ENCODE results near the gene SHISA6. TPM values are rescaled to one million over a fixed set of nuclear protein-coding genes. Genes with fewer than 3 reads are reported as not detected.

Gene SHISA6
- total and polyA plus RNA-seq, 2 donors (not counting 1 experiment from before 2014, with no cell fraction given), result not detected

GRCh38 chr17:11304568-11304967, 63.6 kb downstream of the SHISA6 start:
- H3K27me3 ChIP-seq (replicated peaks in 1 of 4; ENCODE audit: control extremely low read depth in 1 of 4, control insufficient read depth in 3 of 4, insufficient read depth in 4 of 4, low read length in 3 of 4), result no peaks in the 10 kb centered on the region
- CTCF ChIA-PET, result no interaction called here
- TF ChIP-seq, protein P1, sequence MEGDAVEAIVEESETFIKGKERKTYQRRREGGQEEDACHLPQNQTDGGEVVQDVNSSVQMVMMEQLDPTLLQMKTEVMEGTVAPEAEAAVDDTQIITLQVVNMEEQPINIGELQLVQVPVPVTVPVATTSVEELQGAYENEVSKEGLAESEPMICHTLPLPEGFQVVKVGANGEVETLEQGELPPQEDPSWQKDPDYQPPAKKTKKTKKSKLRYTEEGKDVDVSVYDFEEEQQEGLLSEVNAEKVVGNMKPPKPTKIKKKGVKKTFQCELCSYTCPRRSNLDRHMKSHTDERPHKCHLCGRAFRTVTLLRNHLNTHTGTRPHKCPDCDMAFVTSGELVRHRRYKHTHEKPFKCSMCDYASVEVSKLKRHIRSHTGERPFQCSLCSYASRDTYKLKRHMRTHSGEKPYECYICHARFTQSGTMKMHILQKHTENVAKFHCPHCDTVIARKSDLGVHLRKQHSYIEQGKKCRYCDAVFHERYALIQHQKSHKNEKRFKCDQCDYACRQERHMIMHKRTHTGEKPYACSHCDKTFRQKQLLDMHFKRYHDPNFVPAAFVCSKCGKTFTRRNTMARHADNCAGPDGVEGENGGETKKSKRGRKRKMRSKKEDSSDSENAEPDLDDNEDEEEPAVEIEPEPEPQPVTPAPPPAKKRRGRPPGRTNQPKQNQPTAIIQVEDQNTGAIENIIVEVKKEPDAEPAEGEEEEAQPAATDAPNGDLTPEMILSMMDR (IDR thresholded peaks at IDR 0.05), result no peak
- no peak for TF ChIP-seq EZH2 (IDR thresholded peaks at IDR 0.05; ENCODE audit: borderline replicate concordance, insufficient read depth, low read depth, low read length, poor library complexity, severe bottlenecking)
- POLR2A ChIA-PET, result no interaction called here
- Mint-ChIP-seq H3K4me1 (no peaks in the 10 kb centered on the region), H3K27ac (no peak overlapping the region), H3K4me3 (no peak overlapping the region), H3K9me3 (ENCODE audit: insufficient read depth) (no peaks in the 10 kb centered on the region), H3K27me3 (no peaks in the 10 kb centered on the region)
- no peak overlapping the region for H3K9ac ChIP-seq (ENCODE audit: low read length)
- H3K4me1 ChIP-seq (ENCODE audit: control insufficient read depth in 2 of 2, insufficient read depth in 2 of 2, low read length in 2 of 2), result no peaks in the 10 kb centered on the region
- 82% methylated on average over 7 of the region's 7 CpGs for WGBS (ENCODE audit: insufficient coverage)
- no peaks in the 10 kb centered on the region for H3K79me2 ChIP-seq (ENCODE audit: control insufficient read depth, insufficient read depth, low read length)
- no peak overlapping the region for H3K27ac ChIP-seq (ENCODE audit: low read length in 2 of 2)
- H3K4me3 ChIP-seq (ENCODE audit: control extremely low read depth in 1 of 5, extremely low read depth in 1 of 5, insufficient read depth in 1 of 5, low read depth in 2 of 5, low read length in 4 of 5), result no peak overlapping the region
- H3K4me2 ChIP-seq (replicated peaks; ENCODE audit: low read depth, low read length, poor library complexity, severe bottlenecking), result no peak overlapping the region
- ATAC-seq (ENCODE audit: low read depth), result no peak
- no peak for DNase-seq
- intact Hi-C loops (cut with micrococcal nuclease), result no loop called here
- H2AFZ ChIP-seq (ENCODE audit: insufficient read depth, low read depth, low read length, poor library complexity, severe bottlenecking), result no peak overlapping the region
- H4K20me1 ChIP-seq (ENCODE audit: control insufficient read depth, insufficient read depth, low read length, poor library complexity, severe bottlenecking), result no peaks in the 10 kb centered on the region
- no peaks in the 10 kb centered on the region for H3K36me3 ChIP-seq (replicated peaks in 1 of 2; ENCODE audit: control extremely low read depth in 1 of 2, control insufficient read depth in 1 of 2, extremely low read depth in 1 of 2, insufficient read depth in 2 of 2, low read length in 1 of 2)
- peaks cover 0 to 12% (median 0%) of the 10 kb centered on the region in 3 donors for H3K9me3 ChIP-seq (ENCODE audit: control extremely low read depth in 1 of 3, control insufficient read depth in 2 of 3, insufficient read depth in 1 of 3, low read length in 2 of 3)

- no peak overlapping the region for H2AFZ ChIP-seq (ENCODE audit: insufficient read depth, low read depth, low read length, poor library complexity, severe bottlenecking)
- intact Hi-C loops (cut with micrococcal nuclease), result no loop called here
- no peak overlapping the region for H3K9ac ChIP-seq (ENCODE audit: low read length)
- no peak for DNase-seq
- POLR2A ChIA-PET, result no interaction called here
- Mint-ChIP-seq H3K27me3 (no peaks in the 10 kb centered on the region), H3K4me1 (no peaks in the 10 kb centered on the region), H3K4me3 (no peak overlapping the region), H3K27ac (no peak overlapping the region), H3K9me3 (ENCODE audit: insufficient read depth) (no peaks in the 10 kb centered on the region)
- CTCF ChIA-PET, result no interaction called here
- no peak for TF ChIP-seq EZH2 (IDR thresholded peaks at IDR 0.05; ENCODE audit: borderline replicate concordance, insufficient read depth, low read depth, low read length, poor library complexity, severe bottlenecking)
- TF ChIP-seq, protein P1 (IDR thresholded peaks at IDR 0.05), result no peak
- H3K27me3 ChIP-seq (replicated peaks in 1 of 4; ENCODE audit: control extremely low read depth in 1 of 4, control insufficient read depth in 3 of 4, insufficient read depth in 4 of 4, low read length in 3 of 4), result no peaks in the 10 kb centered on the region
- no peaks in the 10 kb centered on the region for H4K20me1 ChIP-seq (ENCODE audit: control insufficient read depth, insufficient read depth, low read length, poor library complexity, severe bottlenecking)
- H3K4me3 ChIP-seq (ENCODE audit: control extremely low read depth in 1 of 5, extremely low read depth in 1 of 5, insufficient read depth in 1 of 5, low read depth in 2 of 5, low read length in 4 of 5), result no peak overlapping the region
- no peaks in the 10 kb centered on the region for H3K36me3 ChIP-seq (replicated peaks in 1 of 2; ENCODE audit: control extremely low read depth in 1 of 2, control insufficient read depth in 1 of 2, extremely low read depth in 1 of 2, insufficient read depth in 2 of 2, low read length in 1 of 2)
- H3K27ac ChIP-seq (ENCODE audit: low read length in 2 of 2), result no peak overlapping the region
- H3K79me2 ChIP-seq (ENCODE audit: control insufficient read depth, insufficient read depth, low read length), result no peaks in the 10 kb centered on the region
- peaks cover 0 to 12% (median 0%) of the 10 kb centered on the region in 3 donors for H3K9me3 ChIP-seq (ENCODE audit: control extremely low read depth in 1 of 3, control insufficient read depth in 2 of 3, insufficient read depth in 1 of 3, low read length in 2 of 3)
- no peaks in the 10 kb centered on the region for H3K4me1 ChIP-seq (ENCODE audit: control insufficient read depth in 2 of 2, insufficient read depth in 2 of 2, low read length in 2 of 2)
- WGBS (ENCODE audit: insufficient coverage), result 95% methylated on average over 4 of the region's 9 CpGs
- ATAC-seq (ENCODE audit: low read depth), result no peak
- H3K4me2 ChIP-seq (replicated peaks; ENCODE audit: low read depth, low read length, poor library complexity, severe bottlenecking), result no peak overlapping the region
Observed at GRCh38 chr17:11305524-11305923, 64.5 kb downstream of the SHISA6 start.

All from B cell (primary cell).